HG03460 (cell line): ENCODE data around the gene STRC.
"Not testable (repeated sequence)": the region's sequence is repeated elsewhere in the genome, so short reads cannot be mapped to it uniquely, and the experiment has no call there.

Experiments
- ATAC-seq: cut with Tn5 transposase; IDR thresholded peaks from one replicate; pipeline ENCODE4 v1.9.1; 2021; ENCODE audit not compliant: unreplicated experiment

STRC gene

DNA sequence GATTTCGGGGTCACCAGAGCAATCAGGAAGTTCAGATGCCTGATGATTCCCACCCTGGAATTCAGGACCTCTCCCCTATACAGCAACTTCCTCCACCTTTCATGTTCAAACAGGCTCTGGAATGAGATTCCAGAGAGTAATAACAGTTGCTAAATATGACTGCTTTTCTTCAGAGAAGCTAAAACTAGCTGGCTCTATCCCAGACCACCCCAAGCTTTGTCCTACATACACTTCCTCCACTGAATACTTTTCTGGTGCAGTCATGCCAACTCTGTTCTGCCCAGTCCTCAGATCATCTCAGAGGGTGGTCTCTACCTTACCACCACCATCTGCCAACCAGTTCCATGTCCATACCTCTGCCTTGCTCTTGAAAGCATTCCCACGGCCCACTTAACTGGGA, 52.0 kb downstream of the STRC start:
- not testable (repeated sequence) for ATAC-seq

DNA sequence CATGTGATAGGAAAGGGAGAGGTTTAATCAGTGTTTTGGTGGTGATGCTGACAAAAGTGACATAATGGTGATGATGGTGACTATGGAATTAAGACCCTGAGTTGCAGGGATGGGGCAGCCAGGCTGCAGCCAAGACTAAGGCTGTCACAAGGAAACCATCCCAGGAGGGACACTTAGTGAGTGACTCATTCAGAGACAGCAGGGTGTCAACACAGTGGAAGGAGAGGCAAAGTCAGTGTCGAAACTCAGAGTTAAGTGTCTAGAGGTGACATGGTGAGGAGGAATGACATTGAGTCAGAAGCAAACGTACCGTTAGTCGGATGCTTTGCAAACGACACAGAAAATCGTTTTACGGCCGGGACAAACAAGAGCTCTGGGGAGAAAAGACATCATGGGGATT, 54.8 kb downstream of the STRC start:
- not testable (repeated sequence) for ATAC-seq

DNA sequence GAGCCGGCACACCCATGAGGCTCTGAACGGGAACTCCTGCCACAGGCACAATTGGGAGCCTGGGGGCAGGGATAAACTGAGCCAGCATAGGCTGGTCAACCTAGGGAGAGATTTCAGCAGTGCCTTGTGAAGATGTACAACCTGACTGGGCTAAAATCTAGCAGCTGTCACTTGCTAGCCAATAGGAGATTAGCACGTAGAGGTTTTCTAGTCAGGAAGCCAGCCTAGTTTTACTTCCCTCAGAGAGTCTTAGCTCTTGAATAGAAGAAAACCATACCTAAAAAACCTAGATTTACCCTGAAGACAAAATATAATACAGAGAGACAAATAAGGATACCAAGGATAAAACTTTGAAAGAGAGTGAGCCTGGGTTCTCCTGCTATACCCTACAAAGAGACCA, 55.8 kb downstream of the STRC start:
- not testable (repeated sequence) for ATAC-seq

DNA sequence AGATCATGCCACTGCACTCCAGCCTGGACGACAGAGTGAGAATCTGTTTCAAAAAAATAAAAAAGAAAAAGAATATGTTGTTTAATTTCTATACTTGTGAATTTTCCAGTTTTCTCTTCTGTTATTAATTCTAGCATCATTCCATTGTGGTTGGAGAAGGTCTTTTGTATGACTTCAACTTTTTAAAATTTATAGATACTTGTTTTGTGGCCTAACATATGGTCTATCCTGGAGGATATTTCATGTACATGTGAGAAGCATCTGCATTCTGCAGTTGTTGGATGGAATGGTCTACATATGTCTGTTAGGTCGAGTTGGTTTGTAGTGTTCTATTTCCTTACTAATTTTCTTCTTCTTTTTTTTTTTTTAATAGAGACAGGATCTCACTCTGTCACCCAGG, 65.6 kb downstream of the STRC start:
- no peak for ATAC-seq

DNA sequence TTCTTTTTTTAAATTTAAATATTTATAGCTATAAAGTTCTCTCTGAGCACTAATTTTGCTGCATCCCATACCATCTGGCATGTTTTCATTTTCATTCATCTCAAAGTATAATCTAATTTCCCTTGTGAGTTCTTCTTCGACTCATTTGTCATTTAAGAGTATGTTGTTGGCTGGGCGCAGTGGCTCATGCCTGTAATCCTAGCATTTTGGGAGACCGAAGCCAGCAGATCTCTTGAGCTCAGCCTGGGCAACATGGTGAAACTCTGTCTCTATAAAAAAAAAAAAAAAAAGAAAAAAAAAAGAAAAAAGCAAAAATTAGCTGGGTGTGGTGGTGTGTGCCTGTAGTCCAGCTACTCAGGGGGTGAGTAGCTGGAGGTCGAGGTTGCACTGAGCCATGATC, 66.3 kb downstream of the STRC start:
- ATAC-seq = no peak

DNA sequence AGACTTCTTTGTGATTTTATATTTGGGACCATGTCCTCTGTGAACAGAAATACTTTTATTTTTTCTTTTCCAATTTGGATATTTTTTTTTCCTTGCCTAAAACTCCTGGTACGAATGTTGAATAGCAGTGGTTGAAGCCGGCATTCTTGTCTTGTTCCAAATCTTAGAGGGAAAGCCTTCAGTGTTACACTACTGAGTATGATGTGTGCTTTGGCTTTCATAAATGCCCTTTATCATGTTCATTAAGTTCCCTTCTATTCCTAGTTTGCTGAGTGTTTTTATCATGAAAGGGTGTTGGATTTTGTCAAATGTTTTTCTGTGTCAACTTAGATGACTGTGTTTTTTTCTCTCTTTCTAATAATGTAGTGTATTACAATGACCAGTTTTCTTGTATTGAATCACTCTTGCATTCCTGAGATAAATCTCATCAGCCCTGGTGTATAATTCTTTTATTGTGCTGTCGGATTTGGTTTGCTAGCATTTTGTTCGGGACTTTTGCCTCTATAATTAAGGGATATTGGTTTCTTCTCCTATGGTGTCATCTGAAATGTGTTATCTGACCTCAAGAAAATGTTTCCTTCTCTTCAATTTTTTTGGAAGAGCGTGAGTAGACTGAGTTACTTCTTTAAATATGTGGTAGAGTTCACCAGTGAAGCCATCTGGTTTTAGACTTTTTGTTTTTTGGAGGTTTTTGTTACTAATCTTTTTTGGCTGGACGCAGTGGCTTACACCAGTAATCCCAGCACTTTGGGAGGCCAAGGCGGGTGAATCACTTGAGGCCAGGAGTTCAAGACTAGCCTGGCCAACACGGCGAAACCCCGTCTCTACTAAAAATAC, 67.9 kb downstream of the STRC start:
- ATAC-seq = no peak
